A549 (cell line): ENCODE results near the gene CAB39. TPM values are rescaled to one million over a fixed set of nuclear protein-coding genes. Genes with fewer than 3 reads are reported as not detected.

Source experiments
- ATAC-seq, 2 experiments: fragments of 200-7000 bp in 1 of 2; fragments of >200 bp in 1 of 2; cut with Nextera tagmentation in 1 of 2; cut with Tn5 transposase in 1 of 2; 3 replicates each; pipeline versions ENCODE4 v1.8.0 to v1.9.1; 2018 to 2020; ENCODE audit warnings: mild to moderate bottlenecking in 1 of 2, moderate library complexity in 1 of 2
- CTCF ChIA-PET: fragments of 300-600 bp; sonication (Branson Sonifier 250); formaldehyde crosslinking; extraction: SDS; loops from one replicate; lab custom pipeline; 2021; ENCODE audit warnings: antibody characterized with exemption, inconsistent platforms; lab: Yijun Ruan, JAX
- POLR2A ChIA-PET: fragments of 350-600 bp; formaldehyde crosslinking; extraction: SDS; loops from one replicate; lab custom pipeline; 2021; ENCODE audit warnings: antibody characterized with exemption, inconsistent platforms; lab: Yijun Ruan, JAX
- DNase-seq, 2 experiments: peaks; one replicate each; pipeline versions ENCODE4 v3.0.0 to v3.0.0-alpha.2; 2011 to 2016; ENCODE audit warnings: low read depth in 1 of 2, low spot score in 1 of 2
- FAIRE-seq: peaks from 2 replicates; lab custom pipeline; 2011; peaks lifted over from hg19 to GRCh38; lab: Jason Lieb, UNC
- H3K27ac ChIP-seq, 2 experiments: fragments of >200 bp; sonication (Bioruptor Twin); formaldehyde crosslinking; 3 replicates each; pipeline ENCODE4 v1.5.1; 2016 to 2017
- H3K4me1 ChIP-seq: fragments of >200 bp; sonication (Bioruptor Twin); formaldehyde crosslinking; 3 replicates; pipeline ENCODE4 v1.6.1; 2016
- H3K4me2 ChIP-seq: fragments of >200 bp; sonication (Bioruptor Twin); formaldehyde crosslinking; 3 replicates; pipeline ENCODE4 v1.6.1; 2016
- H3K4me3 ChIP-seq: fragments of >200 bp; sonication (Bioruptor Twin); formaldehyde crosslinking; 3 replicates; pipeline ENCODE4 v1.5.1; 2016
- H3K9me3 ChIP-seq: fragments of >200 bp; sonication (Bioruptor Twin); formaldehyde crosslinking; 3 replicates; pipeline ENCODE4 v1.6.1; 2016
- ATOH8 ChIP-seq: fragments of 250-450 bp; sonication (Bioruptor Pico); IDR thresholded peaks from 2 replicates; pipeline ENCODE4 v1.5.0; 2020; ENCODE audit warnings: low read depth, mild to moderate bottlenecking, moderate library complexity
- BHLHE40 ChIP-seq: IDR thresholded peaks from 2 replicates; pipeline ENCODE4 v1.6.1; 2012; ENCODE audit warnings: low read depth, low read length, inconsistent platforms
- CBX2 ChIP-seq: fragments of 200-600 bp; sonication (generic); IDR thresholded peaks from 2 replicates; pipeline ENCODE4 v1.6.1; 2016; ENCODE audit warnings: low read depth, mild to moderate bottlenecking, borderline replicate concordance
- CBX8 ChIP-seq: fragments of 200-600 bp; sonication (generic); IDR thresholded peaks from 2 replicates; pipeline ENCODE4 v1.6.1; 2016
- CHD2 ChIP-seq: fragments of 150-350 bp; IDR thresholded peaks from 2 replicates; pipeline ENCODE4 v1.6.1; 2014; ENCODE audit warnings: low read length; ENCODE audit not compliant: partially characterized antibody
- ELK1 ChIP-seq: fragments of 150-350 bp; IDR thresholded peaks from 2 replicates; pipeline ENCODE4 v1.6.1; 2014; ENCODE audit warnings: low read depth, mild to moderate bottlenecking, low read length
- ESRRA ChIP-seq: fragments of 150-350 bp; IDR thresholded peaks from 2 replicates; pipeline ENCODE4 v1.6.1; 2014; ENCODE audit warnings: mild to moderate bottlenecking, low read length, borderline replicate concordance
- FOSB ChIP-seq: fragments of 250-450 bp; sonication (Bioruptor Pico); IDR thresholded peaks from 2 replicates; pipeline ENCODE4 v1.5.0; 2020; ENCODE audit warnings: mild to moderate bottlenecking, moderate library complexity
- FOSL2 ChIP-seq, 2 experiments: fragments of 450-650 bp in 1 of 2; fragments of >200 bp in 1 of 2; sonication (Bioruptor Twin) in 1 of 2; formaldehyde crosslinking; IDR thresholded peaks; 2 replicates each; pipeline versions ENCODE4 v1.5.0 to v1.6.1; 2016 to 2020; ENCODE audit warnings: mild to moderate bottlenecking in 1 of 2, moderate library complexity in 1 of 2
- FOXS1 ChIP-seq: fragments of 250-450 bp; sonication (Bioruptor Pico); IDR thresholded peaks from 2 replicates; pipeline ENCODE4 v1.5.0; 2020; ENCODE audit warnings: mild to moderate bottlenecking, moderate library complexity
- HES2 ChIP-seq: fragments of >200 bp; sonication (Bioruptor Twin); formaldehyde crosslinking; IDR thresholded peaks from 2 replicates; pipeline ENCODE4 v1.6.1; 2016
- HEYL ChIP-seq: fragments of 250-450 bp; sonication (Bioruptor Pico); IDR thresholded peaks from 2 replicates; pipeline ENCODE4 v1.8.0; 2021; ENCODE audit warnings: mild to moderate bottlenecking, moderate library complexity
- HOXA7 ChIP-seq: fragments of 250-450 bp; sonication (Bioruptor Pico); IDR thresholded peaks from 2 replicates; pipeline ENCODE4 v1.5.0; 2020; ENCODE audit warnings: mild to moderate bottlenecking, moderate library complexity
- HOXB5 ChIP-seq: fragments of 250-450 bp; sonication (Bioruptor Pico); IDR thresholded peaks from 2 replicates; pipeline ENCODE4 v1.5.0; 2020; ENCODE audit warnings: mild to moderate bottlenecking, moderate library complexity
- JUNB ChIP-seq: fragments of >200 bp; sonication (Bioruptor Twin); formaldehyde crosslinking; IDR thresholded peaks from 2 replicates; pipeline ENCODE4 v1.6.1; 2016
- KDM1A ChIP-seq: fragments of 200-600 bp; sonication (generic); IDR thresholded peaks from 2 replicates; pipeline ENCODE4 v1.6.1; 2016; ENCODE audit warnings: low read depth, mild to moderate bottlenecking
- MAFK ChIP-seq: fragments of 450-650 bp; IDR thresholded peaks from 2 replicates; pipeline ENCODE4 v1.6.1; 2014; ENCODE audit not compliant: partially characterized antibody
- MAZ ChIP-seq: fragments of 150-350 bp; IDR thresholded peaks from 2 replicates; pipeline ENCODE4 v1.6.1; 2014; ENCODE audit warnings: antibody characterized with exemption, low read depth, low read length, borderline replicate concordance
- MYC ChIP-seq: IDR thresholded peaks from 2 replicates; pipeline ENCODE4 v1.6.1; 2012; ENCODE audit warnings: mild to moderate bottlenecking, inconsistent platforms, low read length, improper control_type of control experiment, borderline replicate concordance
- NPAS2 ChIP-seq: fragments of 250-450 bp; sonication (Bioruptor Pico); IDR thresholded peaks from 2 replicates; pipeline ENCODE4 v1.8.0; 2022; ENCODE audit warnings: mild to moderate bottlenecking, moderate library complexity, borderline replicate concordance
- NR3C1 ChIP-seq: fragments of >200 bp; sonication (Bioruptor Twin); formaldehyde crosslinking; IDR thresholded peaks from 3 replicates; pipeline ENCODE4 v1.6.1; 2017
- PHF8 ChIP-seq: fragments of 200-600 bp; sonication (generic); IDR thresholded peaks from 2 replicates; pipeline ENCODE4 v1.6.1; 2016; ENCODE audit warnings: low read depth, mild to moderate bottlenecking, antibody characterized with exemption, moderate library complexity, borderline replicate concordance
- RARB ChIP-seq: fragments of 250-450 bp; sonication (Bioruptor Pico); IDR thresholded peaks from 2 replicates; pipeline ENCODE4 v1.8.0; 2021; ENCODE audit warnings: mild to moderate bottlenecking, moderate library complexity
- SMC3 ChIP-seq: fragments of >200 bp; sonication (Bioruptor Twin); formaldehyde crosslinking; IDR thresholded peaks from 3 replicates; pipeline ENCODE4 v1.6.1; 2018; ENCODE audit warnings: inconsistent platforms
- TP53 ChIP-seq: fragments of 250-450 bp; sonication (Bioruptor Pico); IDR thresholded peaks from 2 replicates; pipeline ENCODE4 v1.5.0; 2021; ENCODE audit warnings: mild to moderate bottlenecking, moderate library complexity
- USF2 ChIP-seq: fragments of 450-650 bp; IDR thresholded peaks from 2 replicates; pipeline ENCODE4 v1.6.1; 2014; ENCODE audit warnings: antibody characterized with exemption
- ZNF302 ChIP-seq: fragments of 250-450 bp; sonication (Bioruptor Pico); IDR thresholded peaks from 2 replicates; pipeline ENCODE4 v1.9.0; 2021; ENCODE audit warnings: inconsistent platforms, mild to moderate bottlenecking, moderate library complexity
- WGBS: methylation state at CpG from one replicate; pipeline ENCODE4 v1.1.6; 2017; ENCODE audit errors: missing lambda C conversion rate; 5-methylcytosine and 5-hydroxymethylcytosine counted together
- polyA plus RNA-seq, 4 experiments: library from polyadenylated mRNA; depleted of rRNA in 3 of 4; stranded (reverse); fragments of >200 nt; fragmentation: RNase III in 1 of 4; extraction: RNeasy Plus Mini Kit Qiagen cat#74134 plus additional on column Dnase treatment in 1 of 4; gene quantifications; 2 replicates in 3 of 4; 3 replicates in 1 of 4; pipeline ENCODE4 v1.2.3, GENCODE V29; 2011 to 2017
- TF ChIP-seq, protein P1 (sequence below): fragments of 250-450 bp; sonication (Bioruptor Pico); IDR thresholded peaks from 2 replicates; pipeline ENCODE4 v1.5.0; 2021; ENCODE audit warnings: mild to moderate bottlenecking, moderate library complexity, borderline replicate concordance
- TF ChIP-seq, protein P2 (sequence below): fragments of >200 bp; sonication (Bioruptor Twin); formaldehyde crosslinking; IDR thresholded peaks from 3 replicates; pipeline ENCODE4 v1.6.1; 2016

Gene CAB39
- polyA plus RNA-seq, 2 of the 4 experiments (the other 2 are of a cell fraction), result 28.4 to 54.2 TPM

DNA sequence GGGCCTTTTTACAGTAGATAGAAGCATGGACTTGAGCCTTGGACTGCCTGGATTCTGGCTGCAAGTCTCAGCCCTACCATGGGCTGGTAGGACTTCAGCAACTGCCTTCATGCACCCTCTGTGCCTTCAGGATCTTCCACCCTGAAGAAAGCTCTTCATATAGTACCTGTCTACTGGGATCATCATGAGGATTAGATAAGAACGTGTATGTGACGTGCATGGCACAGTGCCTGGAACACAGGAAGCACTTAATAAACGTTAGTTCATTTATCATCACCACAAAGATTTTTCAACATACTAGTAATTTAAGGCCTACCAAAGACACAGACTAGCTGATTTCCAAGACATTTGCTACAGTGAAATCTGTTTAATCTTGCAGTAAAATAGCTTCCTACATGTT, 98.9 kb downstream of the CAB39 start:
- ChIA-PET CTCF (interaction anchor here (1.0 to 1.9 kb wide), 5 partner anchors 13 to 996 kb away, joined by 3 to 7 read pairs (median 3); no protein-coding TSS in a partner anchor), POLR2A (no interaction called here)
- no peak overlapping the region for H3K4me2 ChIP-seq
- H3K4me3 ChIP-seq, result no peak overlapping the region
- FAIRE-seq, result no peak
- H3K9me3 ChIP-seq, result no peaks in the 10 kb centered on the region
- ATAC-seq, result no peak
- TF ChIP-seq JUNB (no peak), USF2 (no peak), FOSB (CRISPR knock-in tag) (no peak), MAZ (no peak), BHLHE40 (no peak), NR3C1 (no peak), MAFK (no peak), CBX8 (no peak), PHF8 (no peak), KDM1A (no peak), ATOH8 (no peak), ZNF302 (no peak), NPAS2 (CRISPR knock-in tag) (no peak), HOXB5 (CRISPR knock-in tag) (no peak), HEYL (CRISPR knock-in tag) (no peak), HES2 (no peak), ELK1 (no peak)
- TF ChIP-seq, protein P1, sequence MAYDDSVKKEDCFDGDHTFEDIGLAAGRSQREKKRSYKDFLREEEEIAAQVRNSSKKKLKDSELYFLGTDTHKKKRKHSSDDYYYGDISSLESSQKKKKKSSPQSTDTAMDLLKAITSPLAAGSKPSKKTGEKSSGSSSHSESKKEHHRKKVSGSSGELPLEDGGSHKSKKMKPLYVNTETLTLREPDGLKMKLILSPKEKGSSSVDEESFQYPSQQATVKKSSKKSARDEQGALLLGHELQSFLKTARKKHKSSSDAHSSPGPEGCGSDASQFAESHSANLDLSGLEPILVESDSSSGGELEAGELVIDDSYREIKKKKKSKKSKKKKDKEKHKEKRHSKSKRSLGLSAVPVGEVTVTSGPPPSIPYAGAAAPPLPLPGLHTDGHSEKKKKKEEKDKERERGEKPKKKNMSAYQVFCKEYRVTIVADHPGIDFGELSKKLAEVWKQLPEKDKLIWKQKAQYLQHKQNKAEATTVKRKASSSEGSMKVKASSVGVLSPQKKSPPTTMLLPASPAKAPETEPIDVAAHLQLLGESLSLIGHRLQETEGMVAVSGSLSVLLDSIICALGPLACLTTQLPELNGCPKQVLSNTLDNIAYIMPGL (CRISPR knock-in tag), result no peak
- DNase-seq, result no peak
- WGBS, result 84% methylated on average over 3 of the region's 3 CpGs
- no peaks in the 10 kb centered on the region for H3K4me1 ChIP-seq
- H3K27ac ChIP-seq, result no peak overlapping the region

DNA sequence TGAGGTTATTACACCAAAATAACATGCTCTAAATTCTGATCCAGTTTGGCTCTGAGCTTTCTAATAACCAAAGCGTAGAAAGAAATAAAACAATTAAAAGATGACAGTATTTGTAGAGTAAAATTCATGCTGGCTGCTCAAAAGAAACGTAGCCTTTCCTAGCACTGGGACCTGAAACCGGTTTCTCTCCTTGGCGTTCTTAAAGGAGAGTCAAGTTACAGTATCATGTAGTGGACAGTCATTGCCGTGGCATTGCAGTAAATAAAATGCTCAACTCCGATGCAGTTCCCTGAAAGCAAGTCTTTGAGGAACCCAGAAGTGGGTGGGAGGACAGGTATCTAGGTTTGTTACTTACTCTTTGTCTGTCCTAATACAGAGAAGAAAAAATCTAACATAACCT, 99.4 kb downstream of the CAB39 start:
- no peak overlapping the region for H3K4me2 ChIP-seq
- ATAC-seq (no peak), DNase-seq (no peak), FAIRE-seq (no peak)
- no peaks in the 10 kb centered on the region for H3K9me3 ChIP-seq
- no peak overlapping the region for H3K4me3 ChIP-seq
- no peaks in the 10 kb centered on the region for H3K4me1 ChIP-seq
- CTCF ChIA-PET, result interaction anchor here (1.0 to 4.8 kb wide), 7 partner anchors 12 to 997 kb away, joined by 3 to 32 read pairs (median 3); no protein-coding TSS in a partner anchor
- POLR2A ChIA-PET, result no interaction called here
- TF ChIP-seq CBX8 (no peak), ESRRA (no peak), CBX2 (no peak), BHLHE40 (no peak), HEYL (CRISPR knock-in tag) (no peak), FOSB (CRISPR knock-in tag) (no peak), FOSL2 (IDR thresholded peaks at IDR 0.05) (no peak), FOSL2 (CRISPR knock-in tag; IDR thresholded peaks at IDR 0.05) (no peak), RARB (no peak), HOXA7 (CRISPR knock-in tag) (no peak), CHD2 (no peak), MYC (no peak), FOXS1 (CRISPR knock-in tag) (no peak), TP53 (CRISPR knock-in tag) (no peak), SMC3 (no peak), HOXB5 (CRISPR knock-in tag) (no peak)
- TF ChIP-seq, protein P2, sequence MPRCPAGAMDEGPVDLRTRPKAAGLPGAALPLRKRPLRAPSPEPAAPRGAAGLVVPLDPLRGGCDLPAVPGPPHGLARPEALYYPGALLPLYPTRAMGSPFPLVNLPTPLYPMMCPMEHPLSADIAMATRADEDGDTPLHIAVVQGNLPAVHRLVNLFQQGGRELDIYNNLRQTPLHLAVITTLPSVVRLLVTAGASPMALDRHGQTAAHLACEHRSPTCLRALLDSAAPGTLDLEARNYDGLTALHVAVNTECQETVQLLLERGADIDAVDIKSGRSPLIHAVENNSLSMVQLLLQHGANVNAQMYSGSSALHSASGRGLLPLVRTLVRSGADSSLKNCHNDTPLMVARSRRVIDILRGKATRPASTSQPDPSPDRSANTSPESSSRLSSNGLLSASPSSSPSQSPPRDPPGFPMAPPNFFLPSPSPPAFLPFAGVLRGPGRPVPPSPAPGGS, result no peak
- TF ChIP-seq, protein P1 (CRISPR knock-in tag), result no peak
- H3K27ac ChIP-seq, result no peak overlapping the region
- 93% methylated on average over 6 of the region's 6 CpGs for WGBS
